Neural progenitor cell (in vitro differentiated cells): ENCODE data around the gene ZNF519.

Source experiments
- EZH2 ChIP-seq: fragments of 200-600 bp; sonication (generic); IDR thresholded peaks from 2 replicates; pipeline ENCODE4 v1.6.1; 2017; ENCODE audit warnings: antibody characterized with exemption, mild to moderate bottlenecking, moderate library complexity
- EZH2phosphoT487 ChIP-seq: fragments of 200-600 bp; sonication (generic); IDR thresholded peaks from 2 replicates; pipeline ENCODE4 v1.6.1; 2017; ENCODE audit warnings: antibody characterized with exemption
- TF ChIP-seq, protein P1 (sequence below): fragments of 200-600 bp; sonication (generic); IDR thresholded peaks from 2 replicates; pipeline ENCODE4 v1.5.1; 2017; ENCODE audit warnings: antibody characterized with exemption, mild to moderate bottlenecking

DNA sequence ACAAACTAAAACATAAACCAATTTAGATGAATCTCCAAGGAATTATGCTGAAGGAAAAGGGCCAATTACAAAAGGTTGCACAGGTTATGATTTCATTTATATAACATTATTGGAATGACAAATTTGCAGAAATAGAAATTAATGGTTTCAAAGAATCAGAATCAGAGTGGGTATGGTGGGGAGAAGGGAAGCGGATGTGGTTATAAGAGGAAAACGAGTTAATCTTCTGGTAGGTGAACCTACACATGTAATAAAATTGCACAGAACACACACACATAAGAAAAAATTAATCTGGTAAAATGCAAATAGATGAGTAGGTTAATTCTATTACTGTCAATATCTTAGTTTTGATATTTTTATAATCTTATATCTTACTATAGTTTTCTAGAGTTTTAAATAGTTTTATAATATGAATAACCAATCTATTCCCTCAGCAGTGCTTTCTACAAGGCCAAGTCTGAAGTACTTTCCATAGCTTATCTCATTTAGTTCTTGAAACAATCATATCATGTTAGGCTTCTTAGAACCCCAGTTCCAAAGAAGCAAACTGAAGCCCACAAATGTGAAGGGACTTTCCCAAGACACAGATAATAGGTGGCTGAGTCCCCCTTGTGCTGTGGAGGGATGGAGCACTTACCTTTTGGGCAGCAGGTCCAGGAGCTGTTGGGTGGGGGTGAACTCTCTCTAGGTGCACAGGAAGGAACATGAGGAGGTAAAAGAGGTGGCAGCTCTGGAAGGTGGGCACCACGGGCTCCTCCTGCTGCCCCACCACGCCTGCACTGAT, 31.5 kb downstream of the ZNF519 start:
- TF ChIP-seq, protein P1, sequence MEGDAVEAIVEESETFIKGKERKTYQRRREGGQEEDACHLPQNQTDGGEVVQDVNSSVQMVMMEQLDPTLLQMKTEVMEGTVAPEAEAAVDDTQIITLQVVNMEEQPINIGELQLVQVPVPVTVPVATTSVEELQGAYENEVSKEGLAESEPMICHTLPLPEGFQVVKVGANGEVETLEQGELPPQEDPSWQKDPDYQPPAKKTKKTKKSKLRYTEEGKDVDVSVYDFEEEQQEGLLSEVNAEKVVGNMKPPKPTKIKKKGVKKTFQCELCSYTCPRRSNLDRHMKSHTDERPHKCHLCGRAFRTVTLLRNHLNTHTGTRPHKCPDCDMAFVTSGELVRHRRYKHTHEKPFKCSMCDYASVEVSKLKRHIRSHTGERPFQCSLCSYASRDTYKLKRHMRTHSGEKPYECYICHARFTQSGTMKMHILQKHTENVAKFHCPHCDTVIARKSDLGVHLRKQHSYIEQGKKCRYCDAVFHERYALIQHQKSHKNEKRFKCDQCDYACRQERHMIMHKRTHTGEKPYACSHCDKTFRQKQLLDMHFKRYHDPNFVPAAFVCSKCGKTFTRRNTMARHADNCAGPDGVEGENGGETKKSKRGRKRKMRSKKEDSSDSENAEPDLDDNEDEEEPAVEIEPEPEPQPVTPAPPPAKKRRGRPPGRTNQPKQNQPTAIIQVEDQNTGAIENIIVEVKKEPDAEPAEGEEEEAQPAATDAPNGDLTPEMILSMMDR: no peak
- TF ChIP-seq EZH2 (no peak), EZH2phosphoT487 (no peak)
